HG03135 (cell line): Measurements from ENCODE around the gene ARHGAP8.

Experiments used
- ATAC-seq: cut with Tn5 transposase; IDR thresholded peaks from one replicate; pipeline ENCODE4 v1.9.1; 2021; ENCODE audit warnings: mild to moderate bottlenecking, moderate library complexity; ENCODE audit not compliant: unreplicated experiment

Gene ARHGAP8

DNA sequence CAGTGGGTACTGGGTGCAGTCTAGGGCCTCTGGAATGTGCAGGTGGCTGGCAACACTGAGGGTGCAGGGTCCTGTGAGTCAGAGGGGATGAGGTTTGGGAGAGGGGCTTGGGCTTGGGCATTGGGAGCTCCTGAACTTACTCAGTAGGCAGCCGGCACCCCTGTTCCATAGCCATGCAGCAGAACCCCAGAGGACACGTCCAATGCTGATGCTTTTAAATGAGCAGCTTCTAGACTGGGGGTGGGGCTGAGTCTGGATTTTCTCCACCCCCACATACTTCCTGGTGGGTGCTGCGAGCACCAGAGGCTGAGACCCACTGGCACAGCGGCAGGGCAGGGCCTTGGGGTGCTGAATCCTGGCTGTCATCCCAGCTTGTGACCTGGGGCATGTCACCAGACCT, 71.4 kb downstream of the ARHGAP8 start:
- no peak for ATAC-seq

DNA sequence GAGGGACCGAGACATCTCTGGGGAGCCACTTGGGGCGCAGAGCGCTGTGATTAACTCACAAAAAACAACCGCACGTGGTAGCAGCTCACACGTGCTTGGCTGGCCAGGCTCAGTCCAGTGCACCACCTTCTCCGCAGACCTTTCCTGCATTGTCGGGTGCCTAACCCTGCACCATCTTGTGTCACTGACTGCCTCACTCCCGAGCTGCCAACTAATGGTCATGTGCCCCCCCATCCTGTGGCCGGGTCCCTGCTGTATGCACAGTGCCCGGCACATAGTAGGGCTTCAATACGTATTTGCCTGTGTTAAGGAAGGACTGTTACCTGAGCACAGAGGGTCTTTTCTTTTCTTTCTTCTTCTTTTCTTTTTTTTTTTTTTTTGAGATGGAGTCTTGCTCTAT, 71.9 kb downstream of the ARHGAP8 start:
- ATAC-seq, result no peak

DNA sequence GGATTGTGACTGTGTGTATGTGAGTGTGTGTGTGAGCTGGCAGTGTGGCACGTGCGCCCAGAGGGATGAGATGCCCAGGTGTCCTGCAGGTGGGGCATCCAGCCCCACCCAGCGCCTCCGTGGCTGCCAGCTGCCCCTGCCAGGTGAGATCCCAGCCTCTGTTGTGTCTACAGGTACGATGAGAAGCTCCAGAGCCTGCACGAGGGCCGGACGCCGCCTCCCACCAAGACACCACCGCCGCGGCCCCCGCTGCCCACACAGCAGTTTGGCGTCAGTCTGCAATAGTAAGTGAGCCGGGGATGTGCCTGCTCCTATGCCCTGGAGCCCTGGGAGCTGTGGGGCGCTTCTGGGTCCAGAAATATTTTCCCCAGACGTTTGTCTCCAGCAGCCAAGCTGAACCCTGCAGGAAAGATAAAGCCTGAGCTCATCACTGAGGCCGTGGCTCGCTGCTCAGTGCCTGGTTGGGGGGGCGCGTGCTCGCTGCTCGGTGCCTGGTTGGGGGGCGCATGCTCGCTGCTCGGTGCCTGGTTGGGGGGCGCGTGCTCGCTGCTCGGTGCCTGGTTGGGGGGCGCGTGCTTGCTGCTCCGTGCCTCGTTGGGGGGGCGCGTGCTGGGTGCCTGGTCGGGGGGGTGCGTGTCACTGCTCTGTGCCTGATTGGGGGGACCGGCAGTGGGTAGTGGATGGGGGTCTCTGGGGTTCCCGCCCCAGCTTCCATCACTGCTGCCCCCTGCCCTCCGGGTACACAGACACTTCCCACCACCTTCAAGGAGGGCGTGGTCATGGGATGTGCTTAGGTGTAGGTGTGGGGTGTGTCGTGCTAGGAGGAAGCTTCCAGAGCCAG, 73.2 kb downstream of the ARHGAP8 start:
- ATAC-seq, result no peak

DNA sequence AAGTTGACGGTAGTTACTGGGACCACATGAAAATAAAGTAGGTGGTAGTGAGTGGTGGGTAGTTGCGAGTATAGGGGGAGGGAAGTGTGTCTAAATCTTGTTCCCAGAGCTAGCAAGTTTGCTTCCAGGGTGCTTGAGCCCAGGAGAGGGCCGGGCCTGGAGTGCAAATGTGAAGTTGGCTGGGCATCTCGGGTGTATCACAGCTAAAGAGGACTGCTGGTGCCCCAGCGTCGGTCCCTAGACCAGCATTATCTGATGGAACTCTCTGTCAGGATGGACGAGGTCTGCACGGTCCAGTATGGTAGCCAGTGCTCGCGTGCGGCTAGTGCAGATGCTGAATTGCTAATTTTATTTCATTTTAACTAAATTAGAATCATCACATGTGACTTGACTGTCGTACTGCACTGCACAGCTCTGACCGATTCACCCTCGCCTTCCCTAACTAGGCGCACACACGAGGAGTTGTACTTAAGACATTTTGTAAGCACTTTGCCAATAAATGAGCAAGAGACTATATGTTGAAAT, 75.4 kb downstream of the ARHGAP8 start:
- no peak for ATAC-seq

DNA sequence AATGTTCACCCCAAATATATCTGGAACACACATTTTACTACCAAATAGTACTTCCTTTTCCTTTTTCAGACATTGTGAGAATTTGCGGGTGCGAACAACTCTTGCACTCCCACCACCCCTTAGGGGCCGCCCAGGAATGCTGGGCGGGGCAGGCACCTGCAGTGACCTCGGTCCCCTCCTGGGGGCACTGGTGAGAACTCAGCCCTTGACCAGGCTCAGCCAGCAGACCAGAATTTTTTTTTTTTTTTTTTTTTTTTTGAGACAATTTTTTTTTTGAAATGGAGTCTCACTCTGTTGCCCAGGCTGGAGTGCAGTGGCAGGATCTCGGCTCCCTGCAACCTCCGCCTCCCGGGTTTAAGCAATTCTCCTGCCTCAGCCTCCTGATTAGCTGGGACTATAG, 75.8 kb downstream of the ARHGAP8 start:
- ATAC-seq, result no peak

DNA sequence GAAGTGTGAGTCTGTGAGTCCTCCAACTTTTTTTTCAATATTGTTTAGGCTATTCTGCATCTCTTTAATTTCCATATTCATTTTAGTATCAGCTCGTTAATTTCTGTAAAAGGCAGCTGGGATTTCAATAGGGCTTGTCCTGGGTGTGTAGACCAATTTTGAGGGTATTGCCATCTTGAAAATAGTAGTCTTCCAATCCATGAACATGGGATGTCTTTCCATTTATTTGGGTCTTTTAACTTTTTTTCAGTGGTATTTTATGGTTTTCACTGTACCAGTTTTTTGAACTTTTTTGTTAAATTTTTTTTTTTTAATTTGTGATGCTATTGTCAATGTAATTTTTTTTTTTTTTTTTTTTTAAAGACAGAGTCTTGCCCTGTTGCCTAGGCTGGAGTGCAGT, 79.5 kb downstream of the ARHGAP8 start:
- no peak for ATAC-seq

DNA sequence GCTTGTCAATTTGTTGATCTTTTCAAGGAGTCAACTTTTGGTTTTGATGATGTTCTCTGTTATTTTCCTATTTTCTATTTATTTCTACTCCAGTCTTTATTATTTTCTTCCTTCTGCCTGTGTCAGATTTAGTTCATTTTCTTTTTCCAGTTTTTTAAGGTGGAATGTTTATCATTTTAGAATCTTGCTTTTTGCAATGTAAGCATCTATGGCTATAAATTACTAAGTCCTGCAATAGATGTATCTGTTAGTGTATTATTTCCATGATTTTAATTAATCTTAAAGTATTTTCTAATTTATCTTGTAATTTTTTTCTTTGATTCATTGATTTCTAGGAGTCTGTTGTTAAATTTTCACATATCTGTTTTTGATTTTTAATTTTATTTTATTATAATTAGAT, 81.7 kb downstream of the ARHGAP8 start:
- ATAC-seq, result no peak

DNA sequence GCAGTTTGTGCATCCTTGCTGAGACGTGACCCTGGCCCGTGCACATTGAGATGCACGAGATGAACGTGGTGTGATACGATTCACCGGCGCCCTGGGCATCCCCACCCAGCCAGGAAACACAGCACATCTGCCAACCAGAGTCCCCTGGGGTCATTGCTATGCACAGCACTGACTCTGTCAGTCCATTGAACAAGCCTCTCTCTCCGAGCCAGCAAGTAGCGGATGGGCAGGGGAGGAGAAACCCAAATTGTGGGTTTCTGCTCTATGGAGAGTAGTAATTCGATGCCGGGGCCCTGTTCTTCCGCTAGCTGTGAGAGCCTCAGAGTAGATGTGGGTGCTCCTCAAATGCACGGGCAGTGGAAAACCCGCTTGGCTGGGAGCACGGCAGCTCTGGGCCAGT, 85.1 kb downstream of the ARHGAP8 start:
- no peak for ATAC-seq

DNA sequence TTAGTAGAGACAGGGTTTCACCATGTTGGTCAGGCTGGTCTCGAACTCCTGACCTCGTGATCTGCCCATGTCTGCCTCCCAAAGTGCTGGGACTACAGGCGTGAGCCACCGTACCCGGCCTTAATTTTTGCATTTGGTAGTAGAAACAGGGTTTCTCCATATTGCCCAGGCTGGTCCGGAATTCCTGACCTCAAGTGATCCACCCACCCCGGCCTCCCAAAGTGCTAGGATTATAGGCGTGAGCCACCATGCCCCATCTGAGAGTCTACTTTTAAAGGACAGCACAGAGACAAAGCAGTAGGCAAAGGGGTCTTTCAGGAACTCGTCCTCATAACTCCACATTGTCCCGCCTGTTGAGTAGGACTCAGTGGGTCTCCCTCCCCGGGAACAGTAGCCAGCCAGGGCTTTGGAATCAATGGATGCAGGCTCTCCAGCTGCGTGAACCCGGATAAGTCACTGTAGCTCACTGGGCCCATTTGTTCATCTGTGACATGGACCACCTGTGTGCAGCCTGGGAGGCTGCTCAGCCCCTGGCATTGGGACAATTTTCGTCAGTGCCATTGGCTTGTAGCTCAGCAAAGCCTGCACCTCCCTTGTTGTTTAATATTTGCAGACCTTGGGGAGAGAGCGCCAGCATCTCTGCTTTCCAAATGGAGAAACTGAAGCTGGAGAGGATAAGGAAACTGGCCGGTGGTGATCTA, 86.1 kb downstream of the ARHGAP8 start:
- ATAC-seq, result no peak

DNA sequence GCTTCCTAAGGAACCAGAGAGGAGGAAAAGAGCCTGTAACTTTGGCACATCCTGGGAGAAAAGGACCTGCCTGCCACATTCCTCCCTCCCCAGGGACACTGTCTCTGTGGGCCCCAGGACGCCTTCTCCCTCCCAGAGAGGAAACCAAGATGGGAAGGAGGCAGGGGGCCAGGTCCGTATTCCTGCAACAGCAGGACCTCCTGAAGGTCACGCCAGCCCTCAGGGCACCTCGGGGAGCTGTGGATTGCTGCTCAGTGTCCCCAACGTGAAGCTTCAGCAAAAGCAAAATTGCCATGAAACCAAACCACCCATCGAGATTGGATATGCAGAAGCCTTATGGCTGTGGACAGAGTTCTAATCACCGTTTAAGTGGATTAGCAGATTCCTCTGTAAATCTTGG, 86.7 kb downstream of the ARHGAP8 start:
- ATAC-seq, result no peak

DNA sequence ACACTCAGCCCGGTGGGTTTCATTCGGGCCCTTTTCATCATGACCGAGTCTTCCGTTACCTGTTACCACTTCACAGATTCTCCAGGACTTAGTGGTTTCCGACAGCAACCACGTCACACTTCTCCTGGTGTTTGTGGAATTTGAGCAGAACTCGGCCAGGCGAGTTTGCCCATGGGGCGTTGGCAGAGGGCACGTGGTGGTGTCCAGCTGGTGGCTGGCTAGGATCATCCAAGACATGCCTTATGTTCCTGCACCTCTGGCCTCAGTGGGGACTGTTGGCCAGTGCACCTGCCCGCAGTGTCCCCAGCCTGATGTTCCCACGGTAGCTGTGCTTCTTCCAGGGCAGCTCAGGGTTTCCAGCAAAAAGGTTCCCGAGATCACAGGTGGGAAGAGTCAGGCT, 87.3 kb downstream of the ARHGAP8 start:
- ATAC-seq, result no peak

DNA sequence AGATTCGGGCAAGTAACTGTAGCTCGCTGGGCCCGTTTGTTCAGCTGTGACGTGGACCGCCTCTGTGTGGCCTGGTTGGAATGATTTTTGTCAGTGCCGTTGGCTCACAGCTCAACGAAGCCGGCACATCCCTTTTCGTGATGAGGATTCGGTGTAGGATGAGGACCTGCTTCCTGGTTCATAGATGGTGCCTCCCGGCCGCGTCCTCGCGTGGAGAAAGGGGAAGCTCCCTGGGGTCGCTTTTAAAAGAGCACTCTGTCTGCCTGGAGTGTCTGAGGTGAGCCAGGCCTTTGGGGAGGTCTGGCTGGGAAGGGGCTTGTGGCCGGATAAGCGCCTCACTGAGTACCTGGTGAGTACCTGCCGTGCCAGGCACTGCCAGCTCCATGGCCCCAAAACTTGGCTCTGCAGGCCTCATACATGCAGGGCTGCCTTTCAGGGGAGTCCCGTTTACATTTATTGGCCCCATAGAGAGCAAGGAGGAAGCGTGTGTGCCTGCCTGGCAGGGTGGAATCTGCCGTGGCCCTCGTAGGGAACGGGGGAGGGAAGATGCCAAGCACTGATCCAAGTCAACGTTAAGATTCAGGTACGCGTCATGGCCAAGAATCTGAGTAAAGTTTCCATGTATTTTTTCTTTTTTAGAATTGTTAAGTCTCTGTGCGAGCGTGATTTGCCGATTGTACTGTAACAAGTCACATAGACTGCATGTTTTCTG, 88.4 kb downstream of the ARHGAP8 start:
- no peak for ATAC-seq

DNA sequence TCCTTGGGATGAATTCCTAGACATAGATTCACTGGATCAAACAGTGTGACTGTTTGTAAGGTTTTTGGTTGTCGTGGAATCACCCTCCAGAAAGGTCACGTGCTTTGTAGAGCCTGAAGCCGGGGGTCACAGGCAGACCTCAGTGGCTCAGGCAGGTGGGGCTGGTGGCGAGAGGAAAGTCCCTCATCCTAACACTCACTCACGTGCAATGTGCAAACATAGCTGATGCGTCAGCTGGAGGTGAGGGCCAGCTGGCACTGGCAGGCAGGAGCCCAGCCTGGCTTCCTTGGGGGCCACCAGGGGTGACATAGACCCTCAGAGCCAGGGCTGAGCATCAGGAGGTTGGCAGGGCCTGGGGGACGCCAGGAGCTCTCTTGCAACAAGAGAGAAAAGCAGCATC, 90.0 kb downstream of the ARHGAP8 start:
- ATAC-seq, result no peak

DNA sequence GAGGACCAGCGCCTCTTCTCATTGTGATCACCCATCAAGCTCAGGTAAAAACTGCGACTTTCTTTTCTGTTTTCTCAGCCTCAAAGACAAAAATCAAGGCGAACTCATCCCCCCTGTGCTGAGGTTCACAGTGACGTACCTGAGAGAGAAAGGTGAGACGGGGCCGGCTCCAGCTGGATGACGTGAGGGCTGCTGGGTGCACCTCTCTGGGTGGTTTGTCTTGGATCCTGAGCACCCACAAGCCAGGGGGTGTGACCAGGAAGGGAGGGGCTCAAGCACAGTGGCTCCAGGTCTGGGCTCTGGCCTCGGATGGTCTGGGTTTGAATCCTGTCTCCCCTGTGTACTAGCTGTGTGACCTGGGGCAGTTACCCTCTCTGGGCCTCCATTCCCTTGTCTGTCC, 92.8 kb downstream of the ARHGAP8 start:
- no peak for ATAC-seq

DNA sequence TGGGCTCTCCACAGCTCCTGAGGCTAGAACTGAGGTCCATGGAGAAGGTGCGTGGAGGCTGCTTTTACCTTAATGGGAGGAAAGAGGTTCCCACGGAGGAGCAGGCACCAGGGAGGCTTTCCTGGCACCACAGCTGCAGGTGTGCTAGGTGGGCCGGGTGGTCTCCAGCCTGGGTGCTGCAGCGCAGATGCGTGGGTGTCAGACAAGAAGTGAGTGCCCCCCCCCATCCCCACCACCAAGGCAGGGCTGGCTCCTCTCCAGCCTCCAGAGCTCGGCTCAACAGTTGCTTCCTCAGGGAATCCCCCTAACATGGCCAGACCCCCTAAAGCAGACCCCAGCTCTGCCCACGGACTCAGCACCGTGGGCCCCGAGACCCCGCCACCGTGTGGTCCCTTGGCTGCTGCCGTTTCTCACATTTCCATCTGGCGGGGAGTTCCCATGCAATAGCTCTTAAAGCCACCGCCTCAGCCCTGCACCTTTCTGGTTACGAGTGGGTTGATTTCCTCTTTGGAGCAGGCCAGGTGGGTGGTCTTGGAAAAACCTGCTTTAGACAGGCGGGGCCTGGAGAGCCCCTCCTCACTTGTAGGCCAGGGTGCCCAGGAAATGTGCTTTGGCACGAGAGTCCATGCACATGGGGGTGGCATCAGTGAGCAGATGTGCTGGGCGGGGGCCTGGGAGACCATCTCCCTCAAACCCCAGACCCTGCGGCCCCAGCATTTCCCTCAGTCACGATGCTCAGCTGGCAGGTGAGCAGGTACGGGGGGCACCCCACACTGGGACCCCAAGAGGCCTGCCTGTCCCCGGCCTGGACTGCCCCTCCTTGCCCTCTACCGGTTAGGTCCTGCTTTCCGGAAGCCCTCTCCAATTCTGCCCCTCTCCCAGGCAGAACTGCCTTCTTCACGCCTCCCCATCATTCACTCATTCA, 93.7 kb downstream of the ARHGAP8 start:
- ATAC-seq, result no peak

DNA sequence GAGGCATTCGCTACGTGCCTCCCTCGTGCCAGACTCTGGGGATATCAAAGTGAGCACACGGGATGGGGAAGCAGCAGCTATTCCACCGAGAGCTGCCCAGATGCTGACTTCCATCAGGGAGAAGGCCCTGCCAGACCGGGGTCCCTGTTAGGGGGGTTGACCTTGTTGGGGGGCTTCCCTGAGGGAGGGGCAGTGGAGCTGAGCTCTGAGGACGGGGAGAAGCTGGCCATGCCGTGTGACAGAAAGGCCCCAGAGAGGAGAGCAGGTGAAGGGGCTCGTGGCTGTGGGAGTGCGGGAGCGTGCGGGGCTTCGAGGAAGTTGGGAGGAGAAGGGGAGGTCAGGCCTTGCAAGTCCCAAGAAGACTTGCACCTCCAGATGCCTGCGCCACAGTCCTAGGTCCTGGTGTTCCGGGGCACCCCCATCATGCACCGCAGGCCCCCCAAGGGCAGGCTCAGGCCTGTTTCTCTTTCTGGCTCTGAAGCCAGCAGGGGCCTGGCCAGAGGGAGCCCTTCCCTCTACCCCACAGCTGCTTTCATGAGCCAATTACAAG, 94.4 kb downstream of the ARHGAP8 start:
- ATAC-seq, result no peak

DNA sequence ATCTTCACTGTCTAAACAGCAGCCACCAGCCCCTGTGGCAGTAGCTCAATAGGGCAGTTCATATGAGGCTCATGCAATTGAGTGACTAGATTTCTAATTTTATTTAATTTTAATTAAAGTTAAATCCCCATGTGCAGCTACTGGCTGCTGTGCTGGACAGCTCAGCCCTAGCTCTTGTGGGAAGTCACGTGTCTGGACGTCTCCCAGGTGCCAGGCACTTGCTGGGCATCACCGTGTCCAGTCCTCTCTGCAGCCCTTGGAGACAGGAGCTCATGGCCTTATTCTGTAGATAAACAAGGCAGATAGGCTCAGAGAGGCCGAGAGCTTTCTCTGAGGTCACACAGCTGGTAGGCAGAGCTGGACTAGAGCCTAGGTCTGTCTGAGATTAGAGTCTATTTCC, 95.0 kb downstream of the ARHGAP8 start:
- ATAC-seq, result no peak

DNA sequence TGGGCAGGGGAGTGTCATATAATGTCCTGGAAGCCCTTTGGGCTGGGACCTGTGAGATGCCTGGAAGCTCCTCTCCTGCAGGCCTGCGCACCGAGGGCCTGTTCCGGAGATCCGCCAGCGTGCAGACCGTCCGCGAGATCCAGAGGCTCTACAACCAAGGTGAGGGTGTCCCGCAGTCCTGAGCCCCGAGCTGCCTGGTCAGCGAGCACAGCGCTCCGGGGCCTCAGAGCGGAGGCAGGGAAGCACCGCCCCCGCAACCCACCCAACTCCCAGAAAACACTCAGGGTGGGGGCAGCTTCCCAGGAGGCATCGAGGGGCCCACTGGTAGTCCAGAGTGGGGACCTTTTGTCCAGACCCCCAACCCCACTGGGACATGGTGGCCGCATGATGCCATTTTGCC, 95.5 kb downstream of the ARHGAP8 start:
- ATAC-seq, result no peak

DNA sequence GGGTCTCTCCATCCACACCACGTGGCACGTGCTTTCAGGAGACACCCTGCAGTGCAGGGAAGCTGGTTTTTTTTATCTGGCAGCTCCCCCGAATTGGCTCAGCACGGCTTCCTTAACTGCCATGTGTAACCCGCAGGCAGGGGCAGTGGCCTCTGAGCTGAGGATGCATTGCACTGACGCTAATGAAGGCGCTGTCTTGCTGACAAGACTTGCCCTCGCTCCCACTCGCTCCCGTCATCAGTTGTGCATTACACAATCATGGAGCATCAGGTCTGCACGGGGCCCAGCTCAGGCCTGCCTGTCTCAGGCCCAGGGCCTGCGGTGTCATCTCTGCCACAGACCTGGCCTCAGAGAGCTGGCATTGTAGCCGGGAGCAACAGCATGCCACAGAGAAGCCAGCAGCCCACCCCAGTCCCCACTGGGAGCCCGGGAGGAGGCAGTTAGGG, 95.9 kb downstream of the ARHGAP8 start:
- no peak for ATAC-seq

DNA sequence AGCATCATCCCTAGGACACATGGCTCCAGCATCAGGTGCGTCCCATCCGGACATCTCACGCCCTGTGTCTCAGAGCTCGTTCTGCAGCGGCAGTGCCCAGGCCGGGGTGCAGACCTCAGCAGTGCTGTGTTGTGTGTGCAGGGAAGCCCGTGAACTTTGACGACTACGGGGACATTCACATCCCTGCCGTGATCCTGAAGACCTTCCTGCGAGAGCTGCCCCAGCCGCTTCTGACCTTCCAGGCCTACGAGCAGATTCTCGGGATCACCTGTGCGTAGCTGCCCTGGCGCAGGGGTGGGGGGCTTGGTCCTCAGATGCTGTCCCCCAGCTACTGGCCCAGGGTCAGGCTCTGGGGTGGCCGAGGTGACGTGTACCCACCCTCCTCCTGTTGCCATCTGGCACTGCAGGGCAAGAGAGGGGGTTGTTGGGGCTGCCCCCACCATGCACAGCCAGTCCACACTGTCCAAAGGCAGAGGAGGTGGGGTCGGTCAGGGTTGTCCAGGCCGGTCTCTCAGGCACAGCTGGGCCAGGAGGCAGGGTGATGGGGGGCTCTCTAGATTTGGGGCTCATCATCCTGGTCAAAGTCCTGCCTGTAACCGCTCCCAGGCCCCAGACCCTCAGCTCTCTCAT, 96.5 kb downstream of the ARHGAP8 start:
- ATAC-seq, result no peak
